GM18870 (cell line): Measurements from ENCODE around the gene HECTD1.
"Not testable (repeated sequence)": the region's sequence is repeated elsewhere in the genome, so short reads cannot be mapped to it uniquely, and the experiment has no call there.

Experiments
- ATAC-seq: cut with Tn5 transposase; IDR thresholded peaks from one replicate; pipeline ENCODE4 v1.9.1; 2021; ENCODE audit warnings: moderate library complexity; ENCODE audit not compliant: unreplicated experiment

HECTD1 gene

GRCh38 chr14:31207755-31208545 is at the start of gene HECTD1:
HECTD1 (minus strand) TSS chr14:31207793; CDS start chr14:31205936, 1,857 bp downstream.
- peak; percentile 68 for ATAC-seq

GRCh38 chr14:31257244-31257553 is 49.6 kb upstream of the HECTD1 start:
- no peak for ATAC-seq

DNA sequence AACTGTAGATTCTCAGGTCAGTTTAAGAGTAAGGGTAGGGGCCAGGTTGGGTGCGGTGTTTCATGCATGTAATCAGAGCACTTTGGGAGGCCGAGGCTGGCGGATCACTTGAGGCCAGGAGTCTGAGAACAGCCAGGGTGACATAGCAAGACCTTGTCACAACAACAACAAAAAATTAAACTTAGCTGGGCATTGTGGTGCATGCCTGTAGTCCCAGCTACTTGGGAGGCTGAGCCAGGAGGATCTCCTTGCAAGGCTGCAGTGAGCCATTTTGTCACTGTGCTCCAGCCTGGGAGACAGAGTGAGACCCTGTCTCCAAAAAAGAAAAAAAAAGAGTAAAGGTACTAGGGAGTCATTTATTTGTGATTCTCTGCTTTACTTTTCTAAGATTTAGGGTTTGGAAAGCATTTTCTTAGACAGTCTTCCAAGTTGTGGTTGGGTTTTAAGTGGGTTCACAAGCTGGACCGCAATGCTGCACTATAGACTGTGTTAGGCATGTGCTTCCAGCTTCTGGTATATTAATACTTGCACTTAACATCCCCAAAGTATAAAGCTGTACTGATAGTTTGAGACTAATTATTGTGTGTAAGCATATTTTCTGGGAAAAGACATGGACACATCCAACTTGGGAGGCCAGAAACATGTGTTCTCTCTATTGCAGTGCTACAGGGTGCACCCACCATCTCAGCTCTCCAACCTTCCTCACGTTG is 49.1 kb upstream of the HECTD1 start:
- ATAC-seq = no peak

- not testable (repeated sequence) for ATAC-seq
These were observed 48.3 kb upstream of the HECTD1 start for GRCh38 chr14:31255918-31256317.

- no peak for ATAC-seq
These were observed 47.7 kb upstream of the HECTD1 start for GRCh38 chr14:31255286-31255685.

DNA sequence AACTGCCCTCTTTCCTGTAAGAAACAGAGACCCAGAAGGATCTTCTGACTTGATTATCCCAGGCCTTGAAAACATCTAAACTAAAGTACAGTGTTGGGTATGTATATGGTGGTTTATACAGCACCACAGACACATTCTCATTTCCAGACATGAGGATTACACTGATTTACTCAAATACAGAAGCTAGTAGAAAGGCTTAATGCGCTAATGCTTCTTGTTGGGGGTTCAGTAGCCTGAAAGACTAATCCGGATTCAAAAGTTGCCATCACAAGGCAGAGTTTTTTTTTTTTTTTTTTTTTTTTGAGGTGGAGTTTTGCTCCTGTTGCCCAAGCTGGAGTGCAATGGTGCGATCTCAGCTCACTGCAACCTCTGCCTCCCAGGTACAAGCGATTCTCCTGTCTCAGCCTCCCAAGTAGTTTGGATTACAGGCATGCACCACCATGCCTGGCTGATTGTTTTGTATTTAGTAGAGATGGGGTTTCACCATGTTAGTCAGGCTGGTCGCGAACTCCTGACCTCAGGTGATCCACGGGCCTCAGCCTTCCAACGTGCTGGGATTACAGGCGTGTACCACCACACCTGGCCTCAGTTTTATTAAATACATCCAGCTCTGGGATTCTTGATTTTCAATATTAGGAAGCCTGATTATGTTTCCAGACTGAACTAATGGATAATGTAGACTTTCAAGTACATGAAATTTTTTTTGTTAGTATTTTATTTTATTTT is 46.3 kb upstream of the HECTD1 start:
- no peak for ATAC-seq

GRCh38 chr14:31252865-31253264 is 45.3 kb upstream of the HECTD1 start:
- no peak for ATAC-seq

- ATAC-seq = no peak
These were observed 43.7 kb upstream of the HECTD1 start for GRCh38 chr14:31251028-31251958.

DNA sequence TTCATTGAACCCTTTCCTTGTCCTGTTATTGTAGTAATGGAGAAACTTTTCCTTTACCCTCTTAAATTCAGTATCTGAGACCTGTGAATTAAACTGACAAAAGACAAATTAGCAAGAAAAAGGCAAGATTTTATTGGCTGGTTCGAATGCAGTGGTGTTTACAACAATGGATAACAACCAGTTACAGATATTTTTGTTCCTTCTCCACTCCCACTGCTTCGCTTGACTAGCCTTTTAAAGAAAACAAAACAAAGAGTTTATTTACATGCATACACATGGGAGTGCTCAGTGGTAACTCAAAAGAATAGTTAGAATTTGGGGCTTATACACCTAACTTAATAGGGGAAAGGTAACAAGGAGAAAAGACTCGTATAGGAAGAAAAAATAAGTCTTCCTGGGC is 37.0 kb upstream of the HECTD1 start:
- no peak for ATAC-seq

GRCh38 chr14:31243860-31244259 is 36.3 kb upstream of the HECTD1 start:
- no peak for ATAC-seq

- not testable (repeated sequence) for ATAC-seq
These were observed 34.8 kb upstream of the HECTD1 start for GRCh38 chr14:31242161-31242940.

DNA sequence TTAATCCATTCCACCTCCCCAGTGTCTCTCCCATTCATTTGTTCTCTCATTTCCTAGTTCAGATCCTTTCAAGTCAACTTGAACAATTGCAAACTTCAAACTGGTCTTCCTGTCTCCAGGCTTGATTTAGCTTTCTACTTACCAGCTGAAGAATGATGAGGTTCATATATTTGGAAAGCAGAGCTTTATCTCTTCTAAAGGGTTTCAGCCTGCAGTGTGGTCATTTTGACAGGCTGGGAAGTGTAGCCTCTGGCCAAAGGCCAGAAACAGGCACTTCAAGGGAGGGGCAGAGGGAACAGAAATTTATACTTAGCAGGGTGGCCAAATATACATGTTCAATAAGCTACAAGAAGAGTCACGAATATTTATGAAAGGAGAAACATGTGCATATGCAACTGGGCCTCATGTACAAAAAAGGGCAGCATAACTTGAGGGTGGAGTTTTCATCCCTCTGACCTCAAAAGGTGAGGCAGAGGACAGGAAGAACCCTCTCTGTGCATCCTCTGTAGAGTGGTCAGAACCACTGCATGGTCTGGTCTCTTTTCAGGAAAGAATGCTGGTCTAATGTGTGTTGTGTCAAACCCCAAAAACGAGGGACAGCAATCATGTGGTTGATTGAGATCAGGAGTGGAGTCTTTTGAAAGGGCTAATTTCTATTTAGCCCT is 34.0 kb upstream of the HECTD1 start:
- ATAC-seq = no peak

DNA sequence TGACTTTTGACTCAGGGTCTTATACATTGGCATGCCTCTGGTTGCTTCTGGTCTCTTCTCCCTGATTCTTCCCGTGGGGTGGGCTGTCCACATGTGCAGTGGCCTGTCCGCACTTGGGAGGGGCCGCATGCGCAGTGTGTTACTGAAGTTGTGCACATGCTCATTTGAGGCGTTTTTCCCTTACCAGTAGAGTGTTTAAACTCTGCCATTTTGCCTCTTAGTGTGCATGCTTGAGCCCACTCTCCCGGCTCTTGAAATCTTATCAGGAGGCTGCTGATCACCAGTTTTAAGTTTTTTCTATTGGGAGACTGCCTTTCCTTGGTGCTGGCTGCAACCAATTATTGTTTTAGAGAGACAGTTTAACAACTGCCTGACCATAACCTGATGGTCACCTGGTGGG is 32.1 kb upstream of the HECTD1 start:
- ATAC-seq = no peak

DNA sequence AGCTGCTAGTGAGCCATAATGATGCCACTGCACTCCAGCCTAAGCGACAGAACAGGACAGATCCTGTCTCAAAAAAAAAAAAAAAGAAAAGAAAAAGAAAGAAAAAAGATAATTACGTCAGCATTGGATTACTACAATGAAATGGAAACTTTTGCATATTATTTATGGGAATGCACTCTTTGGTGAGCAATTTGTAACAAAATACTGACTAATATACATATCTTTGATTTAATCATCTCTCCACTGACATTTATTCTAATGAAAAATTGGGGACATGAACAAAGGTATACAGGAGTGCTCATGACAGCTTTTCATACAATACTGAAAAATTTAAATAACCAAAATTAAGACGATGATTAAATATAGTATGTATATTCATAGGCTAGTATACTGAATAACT is 27.9 kb upstream of the HECTD1 start:
- ATAC-seq = no peak

GRCh38 chr14:31232081-31232480 is 24.5 kb upstream of the HECTD1 start:
- no peak for ATAC-seq

GRCh38 chr14:31231272-31231671 is 23.7 kb upstream of the HECTD1 start:
- not testable (repeated sequence) for ATAC-seq

GRCh38 chr14:31230573-31230958 is 23.0 kb upstream of the HECTD1 start:
- no peak for ATAC-seq

- no peak for ATAC-seq
These were observed 22.3 kb upstream of the HECTD1 start for GRCh38 chr14:31229638-31230572.
